Measurements from ENCODE around the gene BRPF3. TPM values are rescaled to one million over a fixed set of nuclear protein-coding genes. Genes with fewer than 3 reads are reported as not detected.

Gene BRPF3
- total RNA-seq, 1 experiment from 2014 or later = 49.6 TPM

DNA sequence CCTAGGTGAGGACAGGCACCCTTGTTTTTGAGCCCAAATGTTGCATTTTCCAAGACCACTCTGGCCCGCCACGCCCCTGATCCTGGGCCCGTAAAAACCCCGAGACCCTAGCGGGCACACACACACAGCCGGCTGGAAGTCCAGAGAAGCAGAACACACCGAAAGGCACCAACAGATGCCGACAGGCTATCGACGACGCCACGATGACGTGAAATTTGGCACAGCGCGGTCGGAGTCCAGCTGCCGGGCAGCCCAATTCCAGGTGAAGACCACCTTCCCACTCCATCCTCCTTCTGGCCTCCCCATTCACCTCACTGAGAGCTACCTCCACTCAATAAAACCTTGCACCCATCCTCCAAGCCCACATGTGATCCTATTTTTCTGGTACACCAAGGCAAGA is 39.3 kb downstream of the BRPF3 start:
- no peak for TF ChIP-seq SIN3A (IDR thresholded peaks at IDR 0.05; ENCODE audit: borderline replicate concordance, insufficient read depth, low read depth, low read length)
- TF ChIP-seq POLR2AphosphoS5 (IDR thresholded peaks at IDR 0.05; ENCODE audit: low read depth, low read length) = no peak
- no peak for TF ChIP-seq TCF7L2 (IDR thresholded peaks at IDR 0.05; ENCODE audit: low read depth, low read length)
- TF ChIP-seq, protein P1, sequence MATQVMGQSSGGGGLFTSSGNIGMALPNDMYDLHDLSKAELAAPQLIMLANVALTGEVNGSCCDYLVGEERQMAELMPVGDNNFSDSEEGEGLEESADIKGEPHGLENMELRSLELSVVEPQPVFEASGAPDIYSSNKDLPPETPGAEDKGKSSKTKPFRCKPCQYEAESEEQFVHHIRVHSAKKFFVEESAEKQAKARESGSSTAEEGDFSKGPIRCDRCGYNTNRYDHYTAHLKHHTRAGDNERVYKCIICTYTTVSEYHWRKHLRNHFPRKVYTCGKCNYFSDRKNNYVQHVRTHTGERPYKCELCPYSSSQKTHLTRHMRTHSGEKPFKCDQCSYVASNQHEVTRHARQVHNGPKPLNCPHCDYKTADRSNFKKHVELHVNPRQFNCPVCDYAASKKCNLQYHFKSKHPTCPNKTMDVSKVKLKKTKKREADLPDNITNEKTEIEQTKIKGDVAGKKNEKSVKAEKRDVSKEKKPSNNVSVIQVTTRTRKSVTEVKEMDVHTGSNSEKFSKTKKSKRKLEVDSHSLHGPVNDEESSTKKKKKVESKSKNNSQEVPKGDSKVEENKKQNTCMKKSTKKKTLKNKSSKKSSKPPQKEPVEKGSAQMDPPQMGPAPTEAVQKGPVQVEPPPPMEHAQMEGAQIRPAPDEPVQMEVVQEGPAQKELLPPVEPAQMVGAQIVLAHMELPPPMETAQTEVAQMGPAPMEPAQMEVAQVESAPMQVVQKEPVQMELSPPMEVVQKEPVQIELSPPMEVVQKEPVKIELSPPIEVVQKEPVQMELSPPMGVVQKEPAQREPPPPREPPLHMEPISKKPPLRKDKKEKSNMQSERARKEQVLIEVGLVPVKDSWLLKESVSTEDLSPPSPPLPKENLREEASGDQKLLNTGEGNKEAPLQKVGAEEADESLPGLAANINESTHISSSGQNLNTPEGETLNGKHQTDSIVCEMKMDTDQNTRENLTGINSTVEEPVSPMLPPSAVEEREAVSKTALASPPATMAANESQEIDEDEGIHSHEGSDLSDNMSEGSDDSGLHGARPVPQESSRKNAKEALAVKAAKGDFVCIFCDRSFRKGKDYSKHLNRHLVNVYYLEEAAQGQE (IDR thresholded peaks at IDR 0.05; ENCODE audit: insufficient read depth in 1 of 2, low read depth in 2 of 2, low read length in 1 of 2) = no peak
- TF ChIP-seq CTCF (IDR thresholded peaks at IDR 0.05) = no peak
- no peaks in the 10 kb centered on the region for H3K9me3 ChIP-seq (ENCODE audit: control insufficient read depth, insufficient read depth, low read depth, low read length)
- ChIA-PET POLR2A (interaction anchor here (0.7 kb wide), 1 partner anchor 21 kb away, joined by 5 read pairs; no protein-coding TSS in a partner anchor), CTCF (no interaction called here)
- H3K4me1 ChIP-seq (ENCODE audit: control insufficient read depth, insufficient read depth, low read length) = no peaks in the 10 kb centered on the region
- no peak overlapping the region for H3K4me3 ChIP-seq (ENCODE audit: low read depth in 2 of 2, low read length in 2 of 2)
- ATAC-seq (no peak), DNase-seq (ENCODE audit: low read depth, low spot score) (no peak)
- no peaks in the 10 kb centered on the region for H3K36me3 ChIP-seq (ENCODE audit: control insufficient read depth, insufficient read depth, low read length)
- BruUV-seq (replicated peaks) = no TSS peak
- intact Hi-C loops (cut with micrococcal nuclease; ENCODE audit: unreplicated experiment) (no loop called here), in situ Hi-C loops (cut with HindIII; ENCODE audit: low pct_unique_long_range_greater_than_20kb, low sequenced_read_pairs) (no loop called here)
- H3K27me3 ChIP-seq (ENCODE audit: control insufficient read depth, insufficient read depth, low read length) = no peaks in the 10 kb centered on the region
- H3K27ac ChIP-seq (ENCODE audit: low read length) = no peak overlapping the region

DNA sequence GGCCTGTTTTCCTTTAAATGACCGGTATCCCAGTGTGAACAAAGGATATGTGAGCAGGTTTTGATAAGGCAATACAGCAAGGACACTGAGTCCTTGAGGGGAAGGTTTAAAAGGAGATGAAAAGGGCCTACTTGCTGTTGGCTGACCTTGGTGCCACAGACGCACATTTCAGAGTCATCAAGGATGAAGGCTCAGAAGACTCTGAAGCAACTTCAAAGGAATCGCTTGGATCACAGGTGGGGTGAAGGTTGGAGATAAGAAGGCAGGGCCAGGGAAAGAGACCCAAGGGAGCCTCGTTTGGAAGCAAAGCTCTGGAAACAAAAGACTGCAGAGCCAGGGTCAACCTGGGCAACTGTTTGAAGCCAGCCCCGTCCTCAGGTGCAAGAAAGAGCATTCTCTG is 43.2 kb downstream of the BRPF3 start:
- Histone ChIP-seq H3K36me3 (ENCODE audit: control insufficient read depth, insufficient read depth, low read length) (no peaks in the 10 kb centered on the region), H3K27me3 (ENCODE audit: control insufficient read depth, insufficient read depth, low read length) (no peaks in the 10 kb centered on the region), H3K4me1 (ENCODE audit: control insufficient read depth, insufficient read depth, low read length) (no peaks in the 10 kb centered on the region), H3K27ac (ENCODE audit: low read length) (no peak overlapping the region), H3K9me3 (ENCODE audit: control insufficient read depth, insufficient read depth, low read depth, low read length) (no peaks in the 10 kb centered on the region), H3K4me3 (ENCODE audit: low read depth in 2 of 2, low read length in 2 of 2) (no peak overlapping the region)
- BruUV-seq (replicated peaks) = no TSS peak
- in situ Hi-C loops (cut with HindIII; ENCODE audit: low pct_unique_long_range_greater_than_20kb, low sequenced_read_pairs) (no loop called here), intact Hi-C loops (cut with micrococcal nuclease; ENCODE audit: unreplicated experiment) (no loop called here)
- ATAC-seq = no peak
- TF ChIP-seq, protein P1 (IDR thresholded peaks at IDR 0.05; ENCODE audit: insufficient read depth in 1 of 2, low read depth in 2 of 2, low read length in 1 of 2) = no peak
- no peak for TF ChIP-seq TCF7L2 (IDR thresholded peaks at IDR 0.05; ENCODE audit: low read depth, low read length)
- no peak for TF ChIP-seq SIN3A (IDR thresholded peaks at IDR 0.05; ENCODE audit: borderline replicate concordance, insufficient read depth, low read depth, low read length)
- no peak for TF ChIP-seq POLR2AphosphoS5 (IDR thresholded peaks at IDR 0.05; ENCODE audit: low read depth, low read length)
- no peak for TF ChIP-seq CTCF (IDR thresholded peaks at IDR 0.05)
- DNase-seq (ENCODE audit: low read depth, low spot score) = no peak
- ChIA-PET CTCF (no interaction called here), POLR2A (no interaction called here)

Data from Panc1 (cell line).